ENCODE results near the gene PACS2.
"Not testable (repeated sequence)": the region's sequence is repeated elsewhere in the genome, so short reads cannot be mapped to it uniquely, and the experiment has no call there.

PACS2 gene

GRCh38 chr14:105324871-105325270 lies 10.3 kb downstream of the PACS2 start:
- Histone ChIP-seq H3K36me3 (ENCODE audit: control insufficient read depth in 5 of 5, insufficient read depth in 5 of 5, low read length in 5 of 5) (peaks cover 0 to 6% (median 3%) of the 10 kb centered on the region in 5 donors), H3K4me1 (ENCODE audit: control insufficient read depth in 5 of 5, insufficient read depth in 5 of 5, low read length in 5 of 5) (peaks cover 2 to 40% (median 29%) of the 10 kb centered on the region in 5 donors), H3K9ac (ENCODE audit: low read length in 5 of 5) (no peak overlapping the region), H3K4me3 (ENCODE audit: low read depth in 1 of 5, low read length in 5 of 5) (no peak overlapping the region), H3K27me3 (ENCODE audit: control insufficient read depth in 5 of 5, insufficient read depth in 4 of 5, low read length in 5 of 5) (no peaks in the 10 kb centered on the region), H3K27ac (ENCODE audit: low read depth, low read length) (no peak overlapping the region), H3K9me3 (ENCODE audit: control insufficient read depth in 5 of 5, low read length in 5 of 5) (no peaks in the 10 kb centered on the region)

GRCh38 chr14:105325303-105325702 lies 10.8 kb downstream of the PACS2 start:
- H3K9ac ChIP-seq (ENCODE audit: low read length in 5 of 5), result no peak overlapping the region
- no peaks in the 10 kb centered on the region for H3K27me3 ChIP-seq (ENCODE audit: control insufficient read depth in 5 of 5, insufficient read depth in 4 of 5, low read length in 5 of 5)
- H3K27ac ChIP-seq (ENCODE audit: low read depth, low read length), result no peak overlapping the region
- H3K4me1 ChIP-seq (ENCODE audit: control insufficient read depth in 5 of 5, insufficient read depth in 5 of 5, low read length in 5 of 5), result peaks cover 3 to 44% (median 32%) of the 10 kb centered on the region in 5 donors
- H3K36me3 ChIP-seq (ENCODE audit: control insufficient read depth in 5 of 5, insufficient read depth in 5 of 5, low read length in 5 of 5), result peaks cover 0 to 6% (median 3%) of the 10 kb centered on the region in 5 donors
- no peaks in the 10 kb centered on the region for H3K9me3 ChIP-seq (ENCODE audit: control insufficient read depth in 5 of 5, low read length in 5 of 5)
- no peak overlapping the region for H3K4me3 ChIP-seq (ENCODE audit: low read depth in 1 of 5, low read length in 5 of 5)

- Histone ChIP-seq H3K4me1 (ENCODE audit: control insufficient read depth in 5 of 5, insufficient read depth in 5 of 5, low read length in 5 of 5) (peaks cover 7 to 50% (median 37%) of the 10 kb centered on the region in 5 donors), H3K4me3 (ENCODE audit: low read depth in 1 of 5, low read length in 5 of 5) (no peak overlapping the region), H3K36me3 (ENCODE audit: control insufficient read depth in 5 of 5, insufficient read depth in 5 of 5, low read length in 5 of 5) (peaks cover 0 to 6% (median 3%) of the 10 kb centered on the region in 5 donors), H3K27ac (ENCODE audit: low read depth, low read length) (no peak overlapping the region), H3K27me3 (ENCODE audit: control insufficient read depth in 5 of 5, insufficient read depth in 4 of 5, low read length in 5 of 5) (no peaks in the 10 kb centered on the region), H3K9me3 (ENCODE audit: control insufficient read depth in 5 of 5, low read length in 5 of 5) (no peaks in the 10 kb centered on the region), H3K9ac (ENCODE audit: low read length in 5 of 5) (no peak overlapping the region)
These were observed 11.4 kb downstream of the PACS2 start for GRCh38 chr14:105325716-105326567.

- peaks cover 7 to 56% (median 37%) of the 10 kb centered on the region in 5 donors for H3K4me1 ChIP-seq (ENCODE audit: control insufficient read depth in 5 of 5, insufficient read depth in 5 of 5, low read length in 5 of 5)
- H3K4me3 ChIP-seq (ENCODE audit: low read depth in 1 of 5, low read length in 5 of 5), result no peak overlapping the region
- no peaks in the 10 kb centered on the region for H3K9me3 ChIP-seq (ENCODE audit: control insufficient read depth in 5 of 5, low read length in 5 of 5)
- no peak overlapping the region for H3K9ac ChIP-seq (ENCODE audit: low read length in 5 of 5)
- H3K27ac ChIP-seq (ENCODE audit: low read depth, low read length), result no peak overlapping the region
- no peaks in the 10 kb centered on the region for H3K27me3 ChIP-seq (ENCODE audit: control insufficient read depth in 5 of 5, insufficient read depth in 4 of 5, low read length in 5 of 5)
- H3K36me3 ChIP-seq (ENCODE audit: control insufficient read depth in 5 of 5, insufficient read depth in 5 of 5, low read length in 5 of 5), result peaks cover 0 to 6% (median 3%) of the 10 kb centered on the region in 5 donors
These were observed 12.0 kb downstream of the PACS2 start for GRCh38 chr14:105326568-105326867.

GRCh38 chr14:105326891-105327694 lies 12.5 kb downstream of the PACS2 start:
- Histone ChIP-seq H3K4me1 (ENCODE audit: control insufficient read depth in 5 of 5, insufficient read depth in 5 of 5, low read length in 5 of 5) (peaks cover 7 to 58% (median 37%) of the 10 kb centered on the region in 5 donors), H3K9ac (ENCODE audit: low read length in 5 of 5) (no peak overlapping the region), H3K27ac (ENCODE audit: low read depth, low read length) (no peak overlapping the region)

GRCh38 chr14:105327695-105328045 lies 13.1 kb downstream of the PACS2 start:
- H3K27ac ChIP-seq (ENCODE audit: low read depth, low read length); H3K9me3 ChIP-seq (ENCODE audit: control insufficient read depth in 5 of 5, low read length in 5 of 5); H3K27me3 ChIP-seq (ENCODE audit: control insufficient read depth in 5 of 5, insufficient read depth in 4 of 5, low read length in 5 of 5); H3K36me3 ChIP-seq (ENCODE audit: control insufficient read depth in 5 of 5, insufficient read depth in 5 of 5, low read length in 5 of 5); H3K4me3 ChIP-seq (ENCODE audit: low read depth in 1 of 5, low read length in 5 of 5); H3K9ac ChIP-seq (ENCODE audit: low read length in 5 of 5): not testable (repeated sequence)
- H3K4me1 ChIP-seq (ENCODE audit: control insufficient read depth in 5 of 5, insufficient read depth in 5 of 5, low read length in 5 of 5), result peaks cover 7 to 62% (median 39%) of the 10 kb centered on the region in 5 donors

More at GRCh38 chr14:105326891-105327694, 12.5 kb downstream of the PACS2 start:
- H3K27me3 ChIP-seq (ENCODE audit: control insufficient read depth in 5 of 5, insufficient read depth in 4 of 5, low read length in 5 of 5), result no peaks in the 10 kb centered on the region
- no peak overlapping the region for H3K4me3 ChIP-seq (ENCODE audit: low read depth in 1 of 5, low read length in 5 of 5)
- H3K36me3 ChIP-seq (ENCODE audit: control insufficient read depth in 5 of 5, insufficient read depth in 5 of 5, low read length in 5 of 5), result peaks cover 0 to 6% (median 3%) of the 10 kb centered on the region in 5 donors
- no peaks in the 10 kb centered on the region for H3K9me3 ChIP-seq (ENCODE audit: control insufficient read depth in 5 of 5, low read length in 5 of 5)

- no peak overlapping the region for H3K4me3 ChIP-seq (ENCODE audit: low read depth in 1 of 5, low read length in 5 of 5)
- peaks cover 0 to 6% (median 3%) of the 10 kb centered on the region in 5 donors for H3K36me3 ChIP-seq (ENCODE audit: control insufficient read depth in 5 of 5, insufficient read depth in 5 of 5, low read length in 5 of 5)
- H3K9ac ChIP-seq (ENCODE audit: low read length in 5 of 5), result peak overlapping the region in 1 of 5 donors; percentile 20
- H3K4me1 ChIP-seq (ENCODE audit: control insufficient read depth in 5 of 5, insufficient read depth in 5 of 5, low read length in 5 of 5), result peaks cover 7 to 67% (median 44%) of the 10 kb centered on the region in 5 donors
- no peaks in the 10 kb centered on the region for H3K27me3 ChIP-seq (ENCODE audit: control insufficient read depth in 5 of 5, insufficient read depth in 4 of 5, low read length in 5 of 5)
- H3K27ac ChIP-seq (ENCODE audit: low read depth, low read length), result no peak overlapping the region
- no peaks in the 10 kb centered on the region for H3K9me3 ChIP-seq (ENCODE audit: control insufficient read depth in 5 of 5, low read length in 5 of 5)
These were observed 13.6 kb downstream of the PACS2 start for GRCh38 chr14:105328070-105328677.

GRCh38 chr14:105328678-105329390 lies 14.3 kb downstream of the PACS2 start:
- Histone ChIP-seq H3K36me3 (ENCODE audit: control insufficient read depth in 5 of 5, insufficient read depth in 5 of 5, low read length in 5 of 5) (peaks cover 0 to 3% (median 2%) of the 10 kb centered on the region in 5 donors), H3K4me3 (ENCODE audit: low read depth in 1 of 5, low read length in 5 of 5) (no peak overlapping the region), H3K4me1 (ENCODE audit: control insufficient read depth in 5 of 5, insufficient read depth in 5 of 5, low read length in 5 of 5) (peaks cover 7 to 67% (median 45%) of the 10 kb centered on the region in 5 donors), H3K9ac (ENCODE audit: low read length in 5 of 5) (peak overlapping the region in 1 of 5 donors; percentile 20), H3K9me3 (ENCODE audit: control insufficient read depth in 5 of 5, low read length in 5 of 5) (no peaks in the 10 kb centered on the region), H3K27ac (ENCODE audit: low read depth, low read length) (no peak overlapping the region), H3K27me3 (ENCODE audit: control insufficient read depth in 5 of 5, insufficient read depth in 4 of 5, low read length in 5 of 5) (no peaks in the 10 kb centered on the region)

GRCh38 chr14:105329411-105330150 lies 15.0 kb downstream of the PACS2 start:
- Histone ChIP-seq H3K27ac (ENCODE audit: low read depth, low read length) (no peak overlapping the region), H3K36me3 (ENCODE audit: control insufficient read depth in 5 of 5, insufficient read depth in 5 of 5, low read length in 5 of 5) (peaks cover 0 to 6% (median 2%) of the 10 kb centered on the region in 5 donors), H3K4me3 (ENCODE audit: low read depth in 1 of 5, low read length in 5 of 5) (no peak overlapping the region), H3K27me3 (ENCODE audit: control insufficient read depth in 5 of 5, insufficient read depth in 4 of 5, low read length in 5 of 5) (no peaks in the 10 kb centered on the region), H3K4me1 (ENCODE audit: control insufficient read depth in 5 of 5, insufficient read depth in 5 of 5, low read length in 5 of 5) (peaks cover 7 to 64% (median 39%) of the 10 kb centered on the region in 5 donors), H3K9me3 (ENCODE audit: control insufficient read depth in 5 of 5, low read length in 5 of 5) (no peaks in the 10 kb centered on the region), H3K9ac (ENCODE audit: low read length in 5 of 5) (peak overlapping the region in 1 of 5 donors; percentile 14)
